Smooth muscle cell (in vitro differentiated cells): Measurements from ENCODE around the gene SLC4A9. TPM values are rescaled to one million over a fixed set of nuclear protein-coding genes. Genes with fewer than 3 reads are reported as not detected.

Source experiments
- DNase-seq: peaks from one replicate; lab custom pipeline; 2025; ENCODE audit not compliant: unreplicated experiment; lab: John Stamatoyannopoulos, UW
- H2AFZ ChIP-seq: fragments of 200-600 bp; sonication (generic); 2 replicates; pipeline ENCODE4 v1.6.0; 2016; ENCODE audit warnings: antibody characterized with exemption, low read depth, mild to moderate bottlenecking
- H3F3A ChIP-seq: fragments of 200-600 bp; sonication (generic); 2 replicates; pipeline ENCODE4 v1.6.0; 2017; ENCODE audit warnings: antibody characterized with exemption, low read depth
- H3K27ac ChIP-seq: fragments of 200-600 bp; sonication (generic); 2 replicates; pipeline ENCODE4 v1.5.1; 2016; ENCODE audit warnings: low read depth, mild to moderate bottlenecking
- H3K27me3 ChIP-seq: fragments of 200-600 bp; sonication (generic); 2 replicates; pipeline ENCODE4 v1.6.1; 2016; ENCODE audit warnings: low read depth, mild to moderate bottlenecking
- H3K36me3 ChIP-seq: fragments of 200-600 bp; sonication (generic); 2 replicates; pipeline ENCODE4 v1.5.1; 2016; ENCODE audit warnings: low read depth
- H3K4me1 ChIP-seq: fragments of 200-600 bp; sonication (generic); 2 replicates; pipeline ENCODE4 v1.5.1; 2016; ENCODE audit warnings: low read depth
- H3K4me2 ChIP-seq: fragments of 200-600 bp; sonication (generic); 2 replicates; pipeline ENCODE4 v1.6.0; 2016; ENCODE audit warnings: mild to moderate bottlenecking
- H3K4me3 ChIP-seq: fragments of 200-600 bp; sonication (generic); 2 replicates; pipeline ENCODE4 v1.5.1; 2016; ENCODE audit warnings: mild to moderate bottlenecking
- H3K79me2 ChIP-seq: fragments of 200-600 bp; sonication (generic); 2 replicates; pipeline ENCODE4 v1.6.0; 2016; ENCODE audit warnings: low read depth, mild to moderate bottlenecking
- H3K9ac ChIP-seq: fragments of 200-600 bp; sonication (generic); 2 replicates; pipeline ENCODE4 v1.6.0; 2016; ENCODE audit warnings: low read depth
- H3K9me3 ChIP-seq: fragments of 200-600 bp; sonication (generic); replicated peaks from 2 replicates; pipeline ENCODE4 v1.5.1; 2016; ENCODE audit warnings: low read depth
- H4K20me1 ChIP-seq: fragments of 200-600 bp; sonication (generic); 2 replicates; pipeline ENCODE4 v1.6.0; 2016; ENCODE audit warnings: low read depth
- CTCF ChIP-seq: fragments of 200-600 bp; sonication (generic); IDR thresholded peaks from 2 replicates; pipeline ENCODE4 v1.5.1; 2017; ENCODE audit warnings: borderline replicate concordance, mild to moderate bottlenecking, antibody characterized with exemption; ENCODE audit not compliant: insufficient read depth, poor library complexity, severe bottlenecking
- WGBS: methylation state at CpG from one replicate; pipeline ENCODE4 v1.1.7; 2016; ENCODE audit warnings: low lambda C conversion rate; 5-methylcytosine and 5-hydroxymethylcytosine counted together
- polyA plus RNA-seq: library from polyadenylated mRNA; unstranded; fragments of >200 nt; fragmentation: Nextera tagmentation; extraction: Ambion mirVana; gene quantifications from 2 replicates; pipeline ENCODE4 v1.2.1, GENCODE V29; 2016
- total RNA-seq: library from RNA; depleted of rRNA; stranded (reverse); fragments of >200 nt; gene quantifications from 2 replicates; pipeline ENCODE4 v1.2.3, GENCODE V29; 2014

SLC4A9 gene
- total and polyA plus RNA-seq, 2 experiments from 2014 or later = not detected

GRCh38 chr5:140399979-140400729 lies 40.2 kb downstream of the SLC4A9 start:
- H4K20me1 ChIP-seq = peaks cover 34% of the 10 kb centered on the region
- H3K36me3 ChIP-seq = no peaks in the 10 kb centered on the region

GRCh38 chr5:140400730-140401361 lies 40.9 kb downstream of the SLC4A9 start:
- Histone ChIP-seq H3K79me2 (peaks cover 46% of the 10 kb centered on the region), H3K4me2 (peak overlapping the region; percentile 79), H3F3A (peaks cover 4% of the 10 kb centered on the region), H3K27ac (peak overlapping the region; percentile 29), H3K36me3 (no peaks in the 10 kb centered on the region), H3K27me3 (no peaks in the 10 kb centered on the region), H4K20me1 (peaks cover 41% of the 10 kb centered on the region), H3K9me3 (no peaks in the 10 kb centered on the region), H3K4me3 (peak overlapping the region; percentile 75), H3K9ac (no peak overlapping the region), H2AFZ (peak overlapping the region; percentile 61), H3K4me1 (peaks cover 10% of the 10 kb centered on the region)
- no peak for TF ChIP-seq CTCF
- DNase-seq = peak; percentile 86
- WGBS = under 1% methylated on average over 54 of the region's 54 CpGs

More at GRCh38 chr5:140399979-140400729, 40.2 kb downstream of the SLC4A9 start:
- Histone ChIP-seq H3K79me2 (peaks cover 39% of the 10 kb centered on the region), H2AFZ (peak overlapping the region; percentile 61), H3K9ac (no peak overlapping the region), H3K9me3 (no peaks in the 10 kb centered on the region), H3K4me2 (peak overlapping the region; percentile 79), H3K27me3 (no peaks in the 10 kb centered on the region), H3F3A (peaks cover 4% of the 10 kb centered on the region), H3K4me3 (peak overlapping the region; percentile 75), H3K4me1 (peaks cover 10% of the 10 kb centered on the region), H3K27ac (peak overlapping the region; percentile 29)
- TF ChIP-seq CTCF = no peak
- 24% methylated on average over 25 of the region's 25 CpGs for WGBS
- no peak for DNase-seq

- Histone ChIP-seq H2AFZ (peak within 1 kb of the TSS; percentile 71), H4K20me1 (peaks cover 48% of the 10 kb centered on the region), H3K36me3 (no peaks in the 10 kb centered on the region), H3K27me3 (no peaks in the 10 kb centered on the region), H3K4me1 (peaks cover 10% of the 10 kb centered on the region), H3K4me3 (peak within 1 kb of the TSS; percentile 94), H3K27ac (peak within 1 kb of the TSS; percentile 88), H3F3A (peaks cover 4% of the 10 kb centered on the region), H3K9me3 (no peaks in the 10 kb centered on the region), H3K9ac (peak within 1 kb of the TSS; percentile 92), H3K79me2 (peaks cover 54% of the 10 kb centered on the region), H3K4me2 (peak within 1 kb of the TSS; percentile 93)
- no peak for TF ChIP-seq CTCF
- WGBS = 2% methylated on average over 82 of the region's 83 CpGs
- DNase-seq = peak; percentile 86
These were observed 41.6 kb downstream of the SLC4A9 start, which contains the start of gene ANKHD1 for GRCh38 chr5:140401362-140402257. Gene ANKHD1, plus strand, starts transcription at chr5:140401833. Its CDS starts 135 bp downstream, at chr5:140401968.
